ENCODE results near the gene KIF16B.

Gene KIF16B

GRCh38 chr20:16576219-16576618 lies 3.0 kb upstream of the KIF16B start:
- TF ChIP-seq POLR2AphosphoS5 (IDR thresholded peaks at IDR 0.05; ENCODE audit: low read depth, low read length) (no peak), REST (IDR thresholded peaks at IDR 0.05; ENCODE audit: insufficient read depth in 1 of 2, low read depth in 2 of 2, low read length in 2 of 2) (no peak), FOXP2 (optimal IDR thresholded peaks at IDR 0.05; ENCODE audit: borderline replicate concordance, extremely low read depth, extremely low read length, insufficient read depth) (no peak), SIN3A (IDR thresholded peaks at IDR 0.05; ENCODE audit: borderline replicate concordance, insufficient read depth, low read length) (no peak), TAF1 (IDR thresholded peaks at IDR 0.05; ENCODE audit: borderline replicate concordance, insufficient read depth, low read length) (no peak)

GRCh38 chr20:16575390-16576140 lies 2.3 kb upstream of the KIF16B start:
- TF ChIP-seq TAF1 (IDR thresholded peaks at IDR 0.05; ENCODE audit: borderline replicate concordance, insufficient read depth, low read length) (no peak), REST (IDR thresholded peaks at IDR 0.05; ENCODE audit: insufficient read depth in 1 of 2, low read depth in 2 of 2, low read length in 2 of 2) (no peak), FOXP2 (optimal IDR thresholded peaks at IDR 0.05; ENCODE audit: borderline replicate concordance, extremely low read depth, extremely low read length, insufficient read depth) (no peak), SIN3A (IDR thresholded peaks at IDR 0.05; ENCODE audit: borderline replicate concordance, insufficient read depth, low read length) (no peak), POLR2AphosphoS5 (IDR thresholded peaks at IDR 0.05; ENCODE audit: low read depth, low read length) (no peak)

- no peak for TF ChIP-seq FOXP2 (optimal IDR thresholded peaks at IDR 0.05; ENCODE audit: borderline replicate concordance, extremely low read depth, extremely low read length, insufficient read depth)
- TF ChIP-seq REST (IDR thresholded peaks at IDR 0.05; ENCODE audit: insufficient read depth in 1 of 2, low read depth in 2 of 2, low read length in 2 of 2), result no peak
- TF ChIP-seq SIN3A (IDR thresholded peaks at IDR 0.05; ENCODE audit: borderline replicate concordance, insufficient read depth, low read length), result no peak
- no peak for TF ChIP-seq POLR2AphosphoS5 (IDR thresholded peaks at IDR 0.05; ENCODE audit: low read depth, low read length)
- no peak for TF ChIP-seq TAF1 (IDR thresholded peaks at IDR 0.05; ENCODE audit: borderline replicate concordance, insufficient read depth, low read length)
These were observed 1.6 kb upstream of the KIF16B start for GRCh38 chr20:16574656-16575355.

GRCh38 chr20:16571333-16571732 lies 1.9 kb downstream of the KIF16B start:
- no peak for TF ChIP-seq POLR2AphosphoS5 (IDR thresholded peaks at IDR 0.05; ENCODE audit: low read depth, low read length)
- TF ChIP-seq REST (IDR thresholded peaks at IDR 0.05; ENCODE audit: insufficient read depth in 1 of 2, low read depth in 2 of 2, low read length in 2 of 2), result no peak
- no peak for TF ChIP-seq SIN3A (IDR thresholded peaks at IDR 0.05; ENCODE audit: borderline replicate concordance, insufficient read depth, low read length)
- no peak for TF ChIP-seq FOXP2 (optimal IDR thresholded peaks at IDR 0.05; ENCODE audit: borderline replicate concordance, extremely low read depth, extremely low read length, insufficient read depth)
